GM19467 (cell line): ENCODE measurements around the gene DNASE2B.

Source experiments
- ATAC-seq: cut with Tn5 transposase; IDR thresholded peaks from one replicate; pipeline ENCODE4 v1.9.1; 2021; ENCODE audit warnings: mild to moderate bottlenecking, moderate library complexity; ENCODE audit not compliant: unreplicated experiment

DNASE2B gene

DNA sequence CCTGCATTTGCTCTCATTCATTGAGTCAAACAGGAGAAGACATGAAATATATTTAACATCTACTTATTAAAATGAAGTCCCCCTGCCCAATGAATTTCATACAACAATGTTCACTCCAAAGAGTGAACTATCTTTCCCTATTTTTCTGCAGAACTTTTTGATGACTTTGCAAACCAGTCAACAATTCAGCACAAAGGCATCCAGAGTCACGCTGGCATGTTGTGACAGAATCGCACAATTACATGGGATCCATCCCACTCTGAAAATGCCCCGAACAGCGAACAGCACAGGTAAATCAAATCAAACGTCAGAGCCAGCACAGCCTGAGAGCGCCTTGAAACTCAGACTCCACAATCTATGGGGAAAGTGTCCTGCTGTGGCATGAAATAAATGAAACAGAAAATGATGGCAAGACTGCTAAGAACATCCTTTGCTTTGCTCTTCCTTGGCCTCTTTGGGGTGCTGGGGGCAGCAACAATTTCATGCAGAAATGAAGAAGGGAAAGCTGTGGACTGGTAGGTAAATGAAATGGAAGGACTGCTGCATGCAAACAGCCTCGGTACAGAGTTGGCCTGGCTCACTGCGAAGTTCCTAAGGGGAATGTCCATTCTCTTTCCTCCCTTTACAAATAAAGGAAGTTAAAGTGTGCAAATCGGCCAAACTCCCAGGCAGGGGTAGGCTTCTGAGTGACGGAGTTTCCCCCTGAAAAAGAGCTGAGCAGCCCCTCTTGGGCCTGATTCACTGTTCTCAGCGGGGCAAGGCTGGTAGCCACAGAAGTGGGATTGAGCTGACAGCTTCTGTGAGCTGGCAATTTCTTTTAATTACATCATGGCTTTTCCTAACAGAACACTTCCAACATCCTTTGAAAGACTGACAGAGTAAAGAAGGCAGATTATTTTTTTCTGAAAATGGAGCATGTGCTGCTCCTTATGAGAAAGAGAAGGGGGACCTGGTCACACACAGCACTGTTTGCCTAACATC, at the start of gene DNASE2B:
Gene DNASE2B (plus strand): TSS at position 310 of the 981 bp plus-strand sequence. CDS start 81 bp downstream, at position 391.
- ATAC-seq = no peak

- no peak for ATAC-seq
Observed at GRCh38 chr1:84348759-84349158, 49.5 kb upstream of the DNASE2B start.

- ATAC-seq = no peak
Observed at GRCh38 chr1:84350104-84350503, 48.2 kb upstream of the DNASE2B start.

- no peak for ATAC-seq
Observed at GRCh38 chr1:84350550-84350949, 47.7 kb upstream of the DNASE2B start.

DNA sequence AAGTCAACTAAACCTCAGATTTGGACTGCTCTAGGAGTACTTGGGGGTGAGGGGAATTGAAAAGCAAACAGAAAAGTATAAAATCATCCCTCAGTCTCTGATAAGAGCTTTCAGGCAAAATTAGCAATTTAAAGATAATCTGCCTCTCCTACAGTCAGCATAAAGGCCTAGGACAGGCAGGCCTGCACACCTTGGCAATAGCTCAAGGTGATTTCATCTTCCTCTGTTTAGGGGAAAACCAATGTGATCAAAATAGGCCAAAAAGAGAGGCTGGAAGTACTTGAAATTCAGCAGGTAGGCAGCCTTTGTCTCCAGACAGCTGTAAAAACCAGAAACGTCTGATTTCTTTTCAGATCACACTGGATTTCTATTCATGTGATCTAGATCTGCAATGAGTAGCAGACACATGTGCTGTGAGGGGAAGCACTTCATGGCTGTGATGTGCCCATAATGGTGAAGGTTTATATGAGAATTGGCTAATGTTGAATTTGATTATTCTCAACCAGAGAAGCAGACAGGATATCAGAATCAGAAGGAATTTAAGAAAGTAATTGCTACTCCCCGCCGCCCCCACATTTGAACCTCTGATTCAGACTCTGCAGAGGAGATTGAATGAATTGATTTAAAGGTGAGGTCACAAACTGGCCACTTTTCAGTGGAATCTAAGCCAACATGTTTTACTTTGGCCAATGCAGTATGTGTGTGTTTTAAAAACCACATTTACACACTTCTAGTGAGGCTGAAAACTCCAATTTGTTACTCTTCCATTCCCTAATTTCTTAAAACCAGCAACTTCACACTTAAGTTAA, 45.8 kb upstream of the DNASE2B start:
- ATAC-seq = no peak

DNA sequence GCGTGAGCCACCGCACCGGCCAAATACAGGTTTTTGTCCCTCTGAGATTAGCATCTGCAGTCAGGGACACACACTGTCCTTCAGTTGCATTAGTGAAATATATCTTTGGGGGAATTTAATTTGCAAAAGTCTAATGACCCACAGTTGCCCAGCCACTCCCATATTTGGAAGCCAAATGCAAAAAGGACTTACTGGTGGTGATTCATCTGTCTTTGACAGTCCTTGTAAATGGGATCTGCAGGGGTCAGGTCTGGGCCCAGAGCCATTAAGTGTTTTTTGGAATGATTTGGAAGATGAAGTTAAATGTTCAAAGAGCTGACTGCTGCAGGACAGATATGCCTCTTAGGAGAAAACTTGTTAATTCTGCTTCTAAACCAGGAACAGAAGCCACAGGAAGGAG, 44.6 kb upstream of the DNASE2B start:
- no peak for ATAC-seq

DNA sequence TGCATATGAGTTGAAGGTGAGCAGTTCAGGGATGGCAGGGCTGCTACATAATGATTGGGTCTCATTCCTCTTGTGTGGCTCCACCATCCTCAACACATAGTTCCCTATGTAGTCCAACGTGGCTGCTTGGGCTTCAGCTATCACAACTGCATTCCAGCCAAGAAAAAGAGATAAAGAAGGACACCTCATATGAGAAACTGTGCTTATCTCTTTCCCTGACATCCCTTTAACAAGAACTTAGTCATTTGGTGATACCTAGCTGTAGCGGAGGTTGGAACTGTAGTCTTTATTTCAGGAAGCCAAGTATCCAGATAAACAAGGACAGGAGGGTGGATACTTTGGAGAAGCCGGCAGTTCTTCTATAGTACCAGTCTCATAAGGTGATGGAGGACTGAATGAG, 42.7 kb upstream of the DNASE2B start:
- ATAC-seq = no peak

GRCh38 chr1:84356881-84357280, 41.4 kb upstream of the DNASE2B start:
- no peak for ATAC-seq

DNA sequence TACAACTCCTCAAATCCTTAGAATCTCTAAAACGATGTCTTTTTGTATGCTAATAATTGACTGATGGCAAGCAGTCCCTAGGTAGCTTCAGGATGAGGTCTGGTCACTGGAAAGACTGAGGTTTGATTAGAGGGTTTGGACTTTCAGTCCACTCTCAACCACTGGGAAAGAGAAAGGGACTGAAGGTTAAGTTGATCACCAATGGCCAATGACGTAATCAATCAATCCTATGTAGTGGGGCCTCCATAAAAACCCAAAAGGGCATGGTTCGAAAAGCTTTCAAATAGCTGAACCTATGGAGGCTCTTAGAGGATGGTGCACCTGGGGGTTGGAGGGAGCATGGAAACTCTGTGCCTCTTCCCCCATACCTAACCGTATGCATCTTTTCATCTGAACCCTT, 39.6 kb upstream of the DNASE2B start:
- no peak for ATAC-seq

GRCh38 chr1:84360316-84360715, 38.0 kb upstream of the DNASE2B start:
- no peak for ATAC-seq

GRCh38 chr1:84361796-84362195, 36.5 kb upstream of the DNASE2B start:
- no peak for ATAC-seq

DNA sequence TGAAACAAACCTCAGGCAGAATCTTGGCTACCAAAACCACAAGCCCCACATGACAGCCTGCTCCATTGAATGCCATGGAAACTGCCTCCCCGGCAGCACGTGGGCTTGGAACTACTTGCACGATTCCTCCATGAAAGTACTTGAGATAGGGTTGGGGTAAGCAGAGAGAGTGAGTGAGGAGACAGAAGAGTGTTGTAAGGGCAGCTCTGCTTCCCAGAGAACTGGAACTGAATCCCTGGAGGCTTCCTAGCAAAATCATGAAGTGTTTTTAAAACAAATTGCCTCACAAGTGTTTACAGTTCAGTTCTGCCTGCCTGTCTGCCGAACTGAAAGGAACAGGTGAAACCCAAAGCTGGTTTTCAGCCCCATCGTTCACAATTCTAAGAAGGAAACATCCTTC, 35.3 kb upstream of the DNASE2B start:
- no peak for ATAC-seq

DNA sequence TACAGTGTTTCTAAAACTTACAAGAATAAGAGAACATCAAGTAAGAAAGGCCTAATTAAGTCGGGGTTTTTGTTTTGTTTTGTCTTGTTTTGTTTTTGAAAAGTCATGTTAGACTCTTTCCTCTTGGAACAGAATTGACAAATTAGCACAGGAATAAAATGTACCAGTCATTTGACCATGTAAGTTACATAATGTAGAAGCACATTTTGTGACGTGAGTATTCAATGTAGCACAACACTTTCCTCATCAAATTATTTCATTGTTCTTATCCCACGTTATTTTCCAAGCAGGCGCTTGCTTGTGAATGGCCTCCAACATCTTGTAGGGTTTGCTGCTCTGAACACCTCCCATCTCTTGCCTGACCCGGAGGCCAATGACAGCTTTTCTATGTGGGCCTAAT, 34.7 kb upstream of the DNASE2B start:
- ATAC-seq = no peak

DNA sequence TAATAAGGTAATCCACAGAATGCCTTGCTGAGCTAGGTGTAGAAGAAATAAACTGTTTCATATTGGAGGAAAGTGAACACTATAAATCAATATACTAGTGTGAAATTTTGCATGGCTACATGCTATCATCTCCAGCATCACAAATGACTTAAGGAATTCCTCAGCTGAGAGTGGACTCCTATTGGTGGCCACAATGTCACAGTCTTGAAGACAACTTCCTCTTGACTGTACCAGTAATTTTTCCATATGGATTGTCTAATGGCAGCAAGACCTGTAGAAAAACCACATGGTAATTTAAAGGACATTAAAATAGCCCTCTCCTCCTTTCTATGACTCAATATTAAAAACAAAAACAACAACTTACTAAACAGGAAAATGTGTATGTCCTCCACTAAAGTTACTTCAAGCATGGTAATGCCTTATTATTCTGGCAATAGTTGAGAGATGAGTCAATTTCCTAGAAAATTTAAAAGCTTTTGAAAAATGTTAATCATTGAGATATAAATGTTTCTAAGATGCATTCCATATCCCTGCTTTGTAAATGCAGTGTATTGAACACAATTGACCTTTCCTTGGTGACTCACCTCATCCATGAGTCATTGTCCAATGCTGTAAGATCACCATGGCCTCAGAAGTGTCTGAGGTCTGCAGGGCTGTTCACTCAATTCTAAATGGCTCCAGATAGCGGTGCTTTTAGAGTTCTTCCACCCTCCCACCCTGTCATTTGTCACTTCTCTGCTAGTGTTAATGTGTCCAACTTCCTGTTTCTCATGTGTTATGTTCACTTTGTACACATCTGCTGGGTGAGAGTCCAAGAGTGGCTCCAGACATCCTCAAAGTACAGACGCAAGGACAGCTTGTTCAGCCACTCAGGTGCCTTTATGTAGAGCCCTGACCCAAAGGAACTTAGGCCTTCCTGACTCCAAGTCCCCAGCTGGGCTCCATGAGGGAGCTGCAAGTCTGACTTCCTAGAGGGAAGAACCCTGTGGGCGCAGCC, 32.8 kb upstream of the DNASE2B start:
- ATAC-seq = no peak

DNA sequence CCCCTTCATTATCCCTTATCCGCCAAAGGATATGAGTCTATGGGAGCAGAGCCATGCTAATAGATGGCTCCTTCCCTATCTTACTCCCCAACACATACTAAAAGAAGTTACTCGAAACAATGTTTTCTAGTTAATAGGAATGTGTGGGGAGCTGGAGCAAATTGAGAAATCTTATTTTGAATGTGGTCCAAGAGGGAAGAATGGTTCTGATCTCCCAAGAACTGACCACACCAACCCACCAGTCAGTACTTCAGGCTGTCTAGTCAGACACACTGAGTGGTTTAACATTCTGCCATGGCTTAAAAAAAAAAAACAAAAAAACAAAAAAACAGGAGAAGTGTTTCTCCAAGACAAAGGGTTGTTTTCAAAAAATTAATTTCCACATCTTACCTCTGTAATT, 31.5 kb upstream of the DNASE2B start:
- no peak for ATAC-seq

GRCh38 chr1:84367219-84367618, 31.1 kb upstream of the DNASE2B start:
- ATAC-seq = no peak

- ATAC-seq = no peak
Observed at GRCh38 chr1:84368441-84368840, 29.8 kb upstream of the DNASE2B start.

DNA sequence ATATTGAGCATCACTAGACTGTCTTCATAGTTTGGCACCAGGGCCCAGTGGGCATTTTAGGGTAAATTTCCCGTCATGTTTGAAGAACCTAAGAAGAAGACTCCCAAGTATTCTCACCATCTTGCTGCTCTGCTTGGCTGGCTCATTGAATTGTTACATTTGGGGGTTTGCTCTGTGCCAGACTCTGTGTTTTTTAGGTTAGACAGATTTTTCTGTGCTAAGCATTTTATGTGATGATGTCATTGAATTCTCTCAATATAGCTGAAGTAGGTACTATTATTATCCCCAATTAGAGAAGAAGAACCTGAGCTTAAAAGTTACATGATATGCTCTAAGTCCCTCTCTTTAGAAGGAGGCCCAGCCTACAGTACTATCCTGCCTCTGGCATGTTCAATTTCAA, 28.0 kb upstream of the DNASE2B start:
- ATAC-seq = no peak

DNA sequence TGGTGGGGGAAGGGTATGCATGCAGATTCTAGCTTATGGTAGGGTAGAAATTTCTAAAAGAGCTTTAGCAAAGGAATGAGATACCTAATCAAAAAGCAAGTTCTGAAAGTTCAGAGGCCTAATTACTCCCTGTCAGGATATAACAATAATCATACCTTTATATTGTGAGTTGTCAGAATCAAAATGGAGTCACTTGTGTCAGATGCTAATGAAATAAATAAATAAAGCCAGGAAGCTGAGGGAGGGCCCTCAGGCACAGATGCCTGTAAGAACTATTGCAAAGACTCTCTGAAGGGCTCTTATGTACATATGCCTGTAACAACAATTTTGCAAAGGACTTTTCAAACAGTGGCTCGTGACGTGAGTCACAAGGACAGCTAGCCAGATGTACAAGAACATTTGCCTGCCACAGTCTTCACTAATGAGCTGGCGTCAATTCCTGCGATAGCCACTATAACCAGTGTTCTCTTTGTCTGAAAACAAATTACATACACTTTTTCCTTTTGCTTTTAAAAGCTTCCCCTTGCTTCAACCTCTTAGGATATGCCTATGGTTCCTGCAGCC, 27.4 kb upstream of the DNASE2B start:
- no peak for ATAC-seq

DNA sequence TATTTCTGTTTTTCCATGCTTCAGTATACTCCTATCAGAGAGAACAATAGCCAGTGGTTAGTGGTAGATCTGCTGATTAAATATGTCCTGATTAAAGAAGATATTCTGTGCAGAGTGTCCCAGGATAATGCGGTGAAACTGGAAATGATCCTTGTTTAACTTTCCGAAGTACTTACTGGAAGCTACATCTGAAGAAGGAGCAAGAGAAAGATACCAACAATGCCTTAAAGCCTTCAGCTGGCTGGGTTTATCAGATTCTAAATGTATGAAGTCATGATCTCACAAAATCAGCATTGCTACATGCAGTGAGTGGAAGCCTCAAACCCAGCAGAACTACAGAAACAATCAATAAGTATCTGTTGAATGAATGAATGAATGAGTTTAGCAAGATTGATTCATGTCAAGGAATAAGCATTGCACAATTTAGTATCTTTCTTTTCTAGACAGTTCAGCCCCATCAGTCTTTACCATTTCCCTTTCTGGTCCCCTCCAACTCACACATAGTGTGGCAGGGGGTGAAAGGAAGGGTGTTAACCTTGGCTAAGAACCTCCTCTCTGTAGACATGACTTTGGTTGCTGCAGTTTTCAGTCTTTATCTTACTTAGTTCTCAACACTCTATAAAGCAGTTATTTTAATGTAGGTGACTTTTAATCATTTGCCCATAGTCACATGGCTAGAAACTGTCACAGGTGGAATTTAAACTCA, 24.7 kb upstream of the DNASE2B start:
- ATAC-seq = no peak
